ENCODE data around the gene SUMO3. TPM values are rescaled to one million over a fixed set of nuclear protein-coding genes. Genes with fewer than 3 reads are reported as not detected.

The SUMO3 gene
- total and polyA plus RNA-seq, 2 of the 4 experiments (the other 2 are of a cell fraction), result 64.9 to 101 TPM

DNA sequence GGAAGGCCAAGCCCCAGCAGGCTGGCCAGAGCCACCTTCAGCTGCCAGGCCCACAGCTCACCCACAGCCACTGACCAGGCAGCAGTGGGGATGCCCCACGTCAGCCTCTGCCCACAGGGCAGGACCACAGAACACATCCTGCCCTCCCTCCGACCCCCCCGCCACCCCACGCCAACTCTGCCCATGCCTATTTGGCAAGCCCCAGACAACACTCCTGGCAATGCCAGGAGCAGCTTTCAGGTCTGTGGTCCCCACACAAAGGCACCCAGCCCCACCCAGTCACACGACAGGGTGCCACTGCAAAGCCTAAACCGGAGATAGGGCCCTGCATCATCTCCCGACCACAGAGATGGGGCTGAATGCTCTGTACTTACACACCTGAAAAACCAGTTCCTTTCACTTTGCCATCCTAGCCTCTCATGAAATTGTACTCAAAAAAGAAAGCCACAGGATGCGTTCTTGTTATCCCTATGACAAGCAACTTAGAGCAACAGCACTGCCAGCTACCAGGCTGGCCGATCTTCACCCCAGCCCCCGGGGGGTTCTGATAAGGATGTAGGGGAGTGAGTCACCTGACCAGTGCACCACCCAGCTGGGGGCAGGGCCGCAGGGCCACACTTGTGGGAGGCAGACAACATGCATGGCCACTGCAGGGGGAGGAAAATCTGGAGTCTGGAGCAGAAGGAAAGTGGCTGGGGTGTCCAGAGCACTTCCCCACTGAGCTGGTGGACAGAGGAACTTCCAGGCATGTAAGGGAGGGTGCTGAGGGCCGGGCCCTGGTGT lies 52.4 kb downstream of the SUMO3 start (continued):
- TF ChIP-seq, protein P1, sequence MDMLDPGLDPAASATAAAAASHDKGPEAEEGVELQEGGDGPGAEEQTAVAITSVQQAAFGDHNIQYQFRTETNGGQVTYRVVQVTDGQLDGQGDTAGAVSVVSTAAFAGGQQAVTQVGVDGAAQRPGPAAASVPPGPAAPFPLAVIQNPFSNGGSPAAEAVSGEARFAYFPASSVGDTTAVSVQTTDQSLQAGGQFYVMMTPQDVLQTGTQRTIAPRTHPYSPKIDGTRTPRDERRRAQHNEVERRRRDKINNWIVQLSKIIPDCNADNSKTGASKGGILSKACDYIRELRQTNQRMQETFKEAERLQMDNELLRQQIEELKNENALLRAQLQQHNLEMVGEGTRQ (IDR thresholded peaks at IDR 0.05; ENCODE audit: low read depth, low read length), result no peak

DNA sequence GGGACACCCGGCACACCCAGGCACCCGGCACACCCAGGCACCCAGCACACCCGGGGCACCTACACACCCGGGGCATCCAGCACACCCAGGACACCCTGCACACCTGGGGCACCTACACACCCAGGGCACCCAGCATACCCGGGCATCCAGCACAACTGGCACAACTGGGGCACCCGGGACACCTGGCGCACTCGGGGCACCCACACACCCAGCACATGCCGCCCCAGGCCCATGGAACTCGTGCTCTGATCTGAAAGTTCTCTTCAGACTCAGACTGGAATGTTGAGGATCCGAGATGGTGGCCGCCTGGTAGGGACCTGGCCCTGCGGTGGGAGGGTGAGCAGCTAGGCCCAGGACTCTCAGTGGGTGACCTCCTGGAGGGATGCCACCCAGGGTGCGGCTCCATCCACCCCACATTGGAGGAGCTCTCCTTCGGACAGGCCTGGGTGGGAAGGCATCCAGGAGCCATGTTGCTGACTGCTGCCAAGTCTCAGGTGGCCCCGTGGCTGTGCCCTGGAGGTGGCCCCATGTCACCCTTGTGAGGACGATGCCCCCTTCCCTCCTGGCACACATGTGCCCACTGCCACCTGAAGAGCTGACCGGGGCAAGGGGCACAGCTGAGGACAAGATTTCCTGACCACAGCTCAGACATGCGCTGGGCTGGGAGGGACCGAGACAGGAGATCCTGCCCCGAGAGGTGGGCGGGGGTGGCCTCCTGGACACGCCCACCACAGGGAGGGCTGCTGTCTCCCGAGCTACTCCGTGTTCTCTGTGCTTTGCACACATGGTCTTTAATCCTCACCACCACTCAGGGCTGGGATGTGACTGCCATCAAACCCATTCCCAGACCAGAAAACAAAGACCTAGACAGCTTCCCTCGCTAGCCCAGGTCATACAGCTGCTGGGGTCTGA lies 53.3 kb downstream of the SUMO3 start:
- H3K9me3 ChIP-seq (ENCODE audit: control insufficient read depth, insufficient read depth, low read length), result no peaks in the 10 kb centered on the region
- H3K4me2 ChIP-seq (ENCODE audit: low read depth, low read length), result no peak overlapping the region
- H4K8ac ChIP-seq (ENCODE audit: low read depth in 2 of 2, low read length in 2 of 2), result no peak overlapping the region
- no peaks in the 10 kb centered on the region for H3K79me1 ChIP-seq (ENCODE audit: low read depth in 1 of 2, low read length in 2 of 2)
- H3K27ac ChIP-seq (ENCODE audit: insufficient read depth, low read length), result no peak overlapping the region
- ChIA-PET CTCF (interaction anchor here (0.6 kb wide), 1 partner anchor 249 kb away, joined by 3 read pairs; no protein-coding TSS in a partner anchor), POLR2A (ENCODE audit: unreplicated experiment) (no interaction called here)
- H3K14ac ChIP-seq (replicated peaks; ENCODE audit: low read depth, low read length), result no peak overlapping the region
- no peak overlapping the region for H2BK20ac ChIP-seq (ENCODE audit: low read depth, low read length)
- H3K9ac ChIP-seq (ENCODE audit: low read depth, low read length), result no peak overlapping the region
- dilution Hi-C loops (cut with HindIII; ENCODE audit: low sequenced_read_pairs, unreplicated experiment) (no loop called here), intact Hi-C loops (cut with micrococcal nuclease) (no loop called here), in situ Hi-C loops (cut with MboI; ENCODE audit: low sequenced_read_pairs) (no loop called here)
- peak overlapping the region; percentile 55 for H2AK9ac ChIP-seq (replicated peaks; ENCODE audit: low read depth, low read length, poor library complexity)
- H3K9me1 ChIP-seq (ENCODE audit: insufficient read depth, low read length), result no peaks in the 10 kb centered on the region
- H3K36me3 ChIP-seq (ENCODE audit: control insufficient read depth, insufficient read depth, low read length), result peaks cover 1% of the 10 kb centered on the region
- H2BK120ac ChIP-seq (ENCODE audit: low read depth, low read length), result no peak overlapping the region
- no TSS peak for BruUV-seq (replicated peaks)
- no peak overlapping the region for H2AK5ac ChIP-seq (ENCODE audit: low read depth, low read length)
- DNase-seq (no peak), ATAC-seq (ENCODE audit: low read depth) (peak; percentile 28; the same call in 1 of the 2 replicates)
- H3K4ac ChIP-seq (ENCODE audit: low read depth, low read length), result no peak overlapping the region
- H3K4me3 ChIP-seq (ENCODE audit: insufficient read depth, low read depth, low read length), result no peak overlapping the region
- no peak overlapping the region for H4K5ac ChIP-seq (ENCODE audit: low read depth, low read length)
- H3K18ac ChIP-seq (ENCODE audit: low read depth, low read length), result no peak overlapping the region
- H3K4me1 ChIP-seq (ENCODE audit: control insufficient read depth, insufficient read depth, low read length), result no peaks in the 10 kb centered on the region
- no peak overlapping the region for H3K23ac ChIP-seq (ENCODE audit: low read depth, low read length)
- 80% methylated on average over 9 of the region's 26 CpGs; no CpG with 5 or more reads in 1 of the 2 experiments for WGBS, 2 experiments (ENCODE audit: extremely low coverage in 2 of 2, insufficient read length in 1 of 2)
- H3K56ac ChIP-seq (ENCODE audit: extremely low read depth, insufficient read depth, low read length), result no peak overlapping the region
- no peak overlapping the region for H2BK5ac ChIP-seq (ENCODE audit: low read depth, low read length, poor library complexity, severe bottlenecking)
- H2BK15ac ChIP-seq (ENCODE audit: low read depth, low read length), result no peak overlapping the region
- H4K91ac ChIP-seq (ENCODE audit: insufficient read depth, low read depth, low read length), result no peak overlapping the region
- H3K27me3 ChIP-seq (ENCODE audit: control insufficient read depth, insufficient read depth, low read length), result no peaks in the 10 kb centered on the region; the same call in 1 of the 2 replicates
- H2AFZ ChIP-seq (replicated peaks; ENCODE audit: low read length, poor library complexity), result no peak overlapping the region
- TF ChIP-seq MAFK (IDR thresholded peaks at IDR 0.05; ENCODE audit: low read depth, low read length) (no peak), CHD1 (IDR thresholded peaks at IDR 0.05; ENCODE audit: low read depth, low read length) (no peak), FOS (IDR thresholded peaks at IDR 0.05; ENCODE audit: low read depth, low read length) (no peak), SMC3 (IDR thresholded peaks at IDR 0.05; ENCODE audit: low read depth, low read length) (no peak), MXI1 (IDR thresholded peaks at IDR 0.05; ENCODE audit: borderline replicate concordance, low read depth, low read length) (no peak), CEBPB (IDR thresholded peaks at IDR 0.05; ENCODE audit: low read depth, low read length) (no peak), RFX5 (IDR thresholded peaks at IDR 0.05; ENCODE audit: low read depth, low read length) (no peak), RCOR1 (IDR thresholded peaks at IDR 0.05; ENCODE audit: insufficient replicate concordance, low read length) (no peak)
- TF ChIP-seq, protein P2, sequence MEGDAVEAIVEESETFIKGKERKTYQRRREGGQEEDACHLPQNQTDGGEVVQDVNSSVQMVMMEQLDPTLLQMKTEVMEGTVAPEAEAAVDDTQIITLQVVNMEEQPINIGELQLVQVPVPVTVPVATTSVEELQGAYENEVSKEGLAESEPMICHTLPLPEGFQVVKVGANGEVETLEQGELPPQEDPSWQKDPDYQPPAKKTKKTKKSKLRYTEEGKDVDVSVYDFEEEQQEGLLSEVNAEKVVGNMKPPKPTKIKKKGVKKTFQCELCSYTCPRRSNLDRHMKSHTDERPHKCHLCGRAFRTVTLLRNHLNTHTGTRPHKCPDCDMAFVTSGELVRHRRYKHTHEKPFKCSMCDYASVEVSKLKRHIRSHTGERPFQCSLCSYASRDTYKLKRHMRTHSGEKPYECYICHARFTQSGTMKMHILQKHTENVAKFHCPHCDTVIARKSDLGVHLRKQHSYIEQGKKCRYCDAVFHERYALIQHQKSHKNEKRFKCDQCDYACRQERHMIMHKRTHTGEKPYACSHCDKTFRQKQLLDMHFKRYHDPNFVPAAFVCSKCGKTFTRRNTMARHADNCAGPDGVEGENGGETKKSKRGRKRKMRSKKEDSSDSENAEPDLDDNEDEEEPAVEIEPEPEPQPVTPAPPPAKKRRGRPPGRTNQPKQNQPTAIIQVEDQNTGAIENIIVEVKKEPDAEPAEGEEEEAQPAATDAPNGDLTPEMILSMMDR (conservative IDR thresholded peaks at IDR 0.05; ENCODE audit: low read depth, low read length), result no peak
- no peaks in the 10 kb centered on the region; the same call in none of the 2 replicates for H4K20me1 ChIP-seq (ENCODE audit: insufficient read depth, low read length)

Data from IMR-90 (cell line).